Kidney (tissue), 14 donors: ENCODE measurements around the gene COL25A1. TPM values are rescaled to one million over a fixed set of nuclear protein-coding genes. Genes with fewer than 3 reads are reported as not detected.

Source experiments
- DNase-seq, 5 donors: peaks; one replicate each; pipeline ENCODE4 v3.0.0-alpha.2; 2013 to 2020
- FAIRE-seq: peaks from 2 replicates; lab custom pipeline; 2012; peaks lifted over from hg19 to GRCh38; lab: Jason Lieb, UNC
- H3K27ac ChIP-seq, 2 donors: one replicate each; pipeline ENCODE4 v1.7.0; 2013; ENCODE audit warnings: low read depth in 2 of 2, low read length in 2 of 2, inconsistent platforms in 1 of 2
- H3K27me3 ChIP-seq: one replicate; pipeline ENCODE4 v1.7.1; 2013; ENCODE audit warnings: low read length, inconsistent platforms; ENCODE audit not compliant: control insufficient read depth, insufficient read depth
- H3K36me3 ChIP-seq, 3 donors: one replicate each; pipeline versions ENCODE4 v1.7.0 to v1.7.1; 2013; ENCODE audit warnings: low read length in 3 of 3, control low read depth in 1 of 3, inconsistent platforms in 1 of 3; ENCODE audit not compliant: insufficient read depth in 3 of 3, control insufficient read depth in 2 of 3
- H3K4me1 ChIP-seq, 3 donors: one replicate each; pipeline versions ENCODE4 v1.7.0 to v1.7.1; 2013; ENCODE audit warnings: low read length in 3 of 3, inconsistent platforms in 1 of 3, low read depth in 1 of 3; ENCODE audit not compliant: control insufficient read depth in 2 of 3, insufficient read depth in 2 of 3
- H3K4me3 ChIP-seq, 3 donors: one replicate each; pipeline versions ENCODE4 v1.7.0 to v1.8.1; 2013; ENCODE audit warnings: low read length in 3 of 3, control low read depth in 1 of 3, inconsistent platforms in 1 of 3
- H3K9ac ChIP-seq, 3 donors: one replicate each; pipeline versions ENCODE4 v1.7.0 to v1.7.1; 2013; ENCODE audit warnings: low read length in 3 of 3, control low read depth in 1 of 3, inconsistent platforms in 1 of 3
- H3K9me3 ChIP-seq, 3 donors: one replicate each; pipeline versions ENCODE4 v1.7.0 to v1.7.1; 2013; ENCODE audit warnings: low read length in 3 of 3, control low read depth in 1 of 3, inconsistent platforms in 1 of 3; ENCODE audit not compliant: control insufficient read depth in 2 of 3, insufficient read depth in 1 of 3
- intact Hi-C: fragments of 100-400 bp; cut with DNase I; formaldehyde crosslinking; loops from one replicate; pipeline ENCODE4 v1.11.1; 2022
- polyA plus RNA-seq: library from polyadenylated mRNA; stranded (reverse); fragments of 350-450 nt; fragmentation: Illumina TruSeq; extraction: RNeasy Lipid Tissue Mini Kit (QIAGEN cat#74804); gene quantifications from one replicate; pipeline ENCODE4 v1.2.3, GENCODE V29; 2014; ENCODE audit warnings: low read depth, low replicate concordance; ENCODE audit not compliant: insufficient read depth
- total RNA-seq: library from RNA; stranded (reverse); fragmentation: NEBNext Ultra II Directional; extraction: Animal tissue kit (Norgen Biotek cat#: 25700); gene quantifications from one replicate; pipeline ENCODE4 v1.2.1, GENCODE V29; 2021
- TF ChIP-seq, protein P1 (sequence below): IDR thresholded peaks from 3 replicates; pipeline ENCODE4 v1.5.1; 2012; ENCODE audit warnings: mild to moderate bottlenecking, moderate library complexity, borderline replicate concordance; ENCODE audit not compliant: insufficient read depth; ENCODE audit errors: extremely low read depth
- donor health status: control.
- donor health status: control.
- donor health status: control.
- donor health status: control.
- donor health status: control.
- donor health status: DM: yes; HTN: yes; CAD: no.
- donor health status: Normal renal cell carcinoma (clear cell type).

The COL25A1 gene
- total and polyA plus RNA-seq, 2 donors from 2014 or later = 0.52 to 2.3 TPM

DNA sequence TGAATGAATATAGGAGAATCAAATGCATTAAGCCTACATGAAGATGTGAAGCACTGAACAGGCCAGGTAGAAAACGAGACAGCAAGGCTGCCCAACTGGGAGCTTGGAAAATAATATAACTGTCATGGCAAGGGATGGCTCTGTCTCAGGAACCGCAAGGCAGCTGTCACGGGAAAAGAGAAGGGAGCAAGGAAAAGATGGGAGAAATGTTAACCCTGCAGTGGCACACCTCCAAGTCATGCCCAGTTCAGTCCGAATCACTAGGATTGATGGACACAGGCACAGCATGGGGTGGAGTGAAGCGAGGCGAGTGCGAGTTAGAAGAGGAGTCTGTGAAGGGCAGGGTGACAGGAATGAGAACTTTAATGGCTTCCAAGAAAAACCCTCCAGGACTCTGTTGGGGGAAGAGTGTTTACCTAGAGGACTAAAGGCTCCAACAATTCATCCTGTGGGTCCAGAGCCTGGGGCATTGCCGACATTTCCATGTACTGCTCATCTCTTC lies 395.5 kb downstream of the COL25A1 start:
- DNase-seq = no peak

DNA sequence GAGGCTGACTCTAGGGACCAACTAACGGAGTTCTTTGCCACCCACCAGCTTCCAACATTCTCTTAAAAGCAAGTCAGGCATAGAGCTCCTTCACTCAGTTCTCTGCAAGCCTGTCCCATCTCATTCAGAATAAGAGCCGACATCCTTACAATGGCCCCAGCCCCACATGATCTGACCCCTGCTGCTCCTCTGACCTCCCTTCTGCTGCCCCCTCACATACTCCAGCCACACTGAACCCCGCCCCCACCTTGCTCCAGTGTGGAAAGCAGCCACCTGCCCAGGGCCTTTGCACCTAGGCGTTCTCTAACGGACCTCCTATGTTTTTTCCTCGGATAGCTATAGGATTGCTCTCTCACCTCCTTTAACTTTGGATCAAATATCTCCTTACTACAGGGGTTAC lies 396.5 kb downstream of the COL25A1 start:
- TF ChIP-seq, protein P1, sequence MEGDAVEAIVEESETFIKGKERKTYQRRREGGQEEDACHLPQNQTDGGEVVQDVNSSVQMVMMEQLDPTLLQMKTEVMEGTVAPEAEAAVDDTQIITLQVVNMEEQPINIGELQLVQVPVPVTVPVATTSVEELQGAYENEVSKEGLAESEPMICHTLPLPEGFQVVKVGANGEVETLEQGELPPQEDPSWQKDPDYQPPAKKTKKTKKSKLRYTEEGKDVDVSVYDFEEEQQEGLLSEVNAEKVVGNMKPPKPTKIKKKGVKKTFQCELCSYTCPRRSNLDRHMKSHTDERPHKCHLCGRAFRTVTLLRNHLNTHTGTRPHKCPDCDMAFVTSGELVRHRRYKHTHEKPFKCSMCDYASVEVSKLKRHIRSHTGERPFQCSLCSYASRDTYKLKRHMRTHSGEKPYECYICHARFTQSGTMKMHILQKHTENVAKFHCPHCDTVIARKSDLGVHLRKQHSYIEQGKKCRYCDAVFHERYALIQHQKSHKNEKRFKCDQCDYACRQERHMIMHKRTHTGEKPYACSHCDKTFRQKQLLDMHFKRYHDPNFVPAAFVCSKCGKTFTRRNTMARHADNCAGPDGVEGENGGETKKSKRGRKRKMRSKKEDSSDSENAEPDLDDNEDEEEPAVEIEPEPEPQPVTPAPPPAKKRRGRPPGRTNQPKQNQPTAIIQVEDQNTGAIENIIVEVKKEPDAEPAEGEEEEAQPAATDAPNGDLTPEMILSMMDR = no peak
- no peaks in the 10 kb centered on the region for H3K27me3 ChIP-seq
- intact Hi-C loops = no loop called here
- H3K9ac ChIP-seq = no peak overlapping the region
- no peaks in the 10 kb centered on the region for H3K9me3 ChIP-seq
- no peaks in the 10 kb centered on the region for H3K4me1 ChIP-seq
- H3K27ac ChIP-seq = no peak overlapping the region
- H3K4me3 ChIP-seq = no peak overlapping the region
- no peak for DNase-seq
- FAIRE-seq = no peak
- H3K36me3 ChIP-seq = no peaks in the 10 kb centered on the region

More for the DNA sequence above, 395.5 kb downstream of the COL25A1 start:
- FAIRE-seq = no peak
- Histone ChIP-seq H3K27me3 (no peaks in the 10 kb centered on the region), H3K27ac (no peak overlapping the region), H3K36me3 (no peaks in the 10 kb centered on the region), H3K4me3 (no peak overlapping the region), H3K9me3 (no peaks in the 10 kb centered on the region), H3K4me1 (no peaks in the 10 kb centered on the region), H3K9ac (no peak overlapping the region)
- intact Hi-C loops = no loop called here
- TF ChIP-seq, protein P1 = no peak

DNA sequence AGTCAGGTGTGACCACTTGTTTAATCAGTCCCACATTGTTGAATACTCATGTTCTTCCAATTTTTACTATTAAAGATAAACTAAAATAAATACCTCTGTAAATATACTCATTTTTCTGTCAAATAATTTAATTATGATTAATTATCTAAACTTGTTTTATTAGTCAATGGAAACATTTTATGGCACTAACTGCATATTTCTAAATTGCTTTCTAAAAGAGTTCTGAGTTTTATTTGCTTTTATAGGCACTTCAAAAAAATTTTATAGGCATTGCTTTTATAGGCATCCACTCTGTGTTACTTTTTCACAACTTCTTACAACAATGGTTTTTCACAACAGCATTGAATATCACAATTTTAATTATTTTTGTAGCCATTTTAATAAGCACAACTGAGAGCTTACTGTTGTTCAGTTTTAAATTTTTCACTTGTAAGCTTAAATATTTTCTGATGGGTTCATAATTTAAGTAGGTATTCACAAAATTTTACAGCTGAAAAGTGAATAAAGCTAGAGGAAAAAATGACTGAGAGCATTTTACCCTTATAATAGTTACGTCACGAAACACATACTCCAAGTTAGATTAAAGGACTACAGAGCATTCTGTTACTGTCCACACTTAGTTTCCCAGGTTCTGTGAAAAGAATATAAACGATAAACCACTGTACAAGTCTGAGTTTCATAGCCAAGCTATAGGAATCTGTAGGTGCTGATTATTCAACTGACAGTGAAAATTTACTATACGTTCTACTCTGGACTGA lies 398.8 kb downstream of the COL25A1 start:
- H3K9me3 ChIP-seq = no peaks in the 10 kb centered on the region
- no peaks in the 10 kb centered on the region for H3K36me3 ChIP-seq
- H3K4me1 ChIP-seq = no peaks in the 10 kb centered on the region
- TF ChIP-seq, protein P1 = no peak
- intact Hi-C loops = no loop called here
- H3K27me3 ChIP-seq = no peaks in the 10 kb centered on the region
- no peak overlapping the region for H3K27ac ChIP-seq
- no peak overlapping the region for H3K9ac ChIP-seq
- no peak overlapping the region for H3K4me3 ChIP-seq
- DNase-seq = no peak
- FAIRE-seq = peak; percentile 6
